Heart left ventricle (tissue), 16 donors: Measurements from ENCODE around the gene LAMB2. TPM values are rescaled to one million over a fixed set of nuclear protein-coding genes. Genes with fewer than 3 reads are reported as not detected.

Experiments used
- ATAC-seq, 4 donors: fragments of 200-7000 bp; cut with Tn5 transposase; one replicate each; pipeline ENCODE4 v1.9.1; 2020 to 2022; ENCODE audit warnings: moderate library complexity in 4 of 4, mild to moderate bottlenecking in 3 of 4, moderate number of reproducible peaks in 1 of 4
- DNase-seq, 5 donors: peaks; one replicate each; pipeline ENCODE4 v3.0.0-alpha.2; 2020
- H3K27ac ChIP-seq, 12 donors: fragments of 200-600 bp; sonication (generic) in 4 of 12; one replicate each; pipeline versions ENCODE4 v1.5.0 to v1.8.0; 2016 to 2022; ENCODE audit warnings: mild to moderate bottlenecking in 2 of 12
- H3K27me3 ChIP-seq, 9 donors: fragments of 200-600 bp; sonication (generic) in 2 of 9; one replicate each; pipeline versions ENCODE4 v1.5.1 to v1.8.0; 2016 to 2022; ENCODE audit warnings: mild to moderate bottlenecking in 3 of 9
- H3K36me3 ChIP-seq, 9 donors: fragments of 200-600 bp; sonication (generic) in 2 of 9; one replicate each; pipeline versions ENCODE4 v1.5.0 to v1.8.0; 2018 to 2022; ENCODE audit warnings: mild to moderate bottlenecking in 2 of 9
- H3K4me1 ChIP-seq, 12 donors: fragments of 200-600 bp; sonication (generic) in 4 of 12; one replicate each; pipeline versions ENCODE4 v1.5.0 to v1.8.0; 2016 to 2022; ENCODE audit warnings: mild to moderate bottlenecking in 3 of 12
- H3K4me3 ChIP-seq, 12 donors: fragments of 200-600 bp; sonication (generic) in 4 of 12; one replicate each; pipeline versions ENCODE4 v1.5.0 to v1.8.0; 2017 to 2022; ENCODE audit warnings: mild to moderate bottlenecking in 9 of 12, moderate library complexity in 4 of 12
- H3K9me3 ChIP-seq, 12 donors: fragments of 200-600 bp; sonication (generic) in 4 of 12; one replicate each; pipeline versions ENCODE4 v1.5.0 to v1.8.0; 2016 to 2022; ENCODE audit warnings: mild to moderate bottlenecking in 1 of 12
- POLR2A ChIP-seq, 2 donors: fragments of 450-650 bp; IDR thresholded peaks; one replicate each; pipeline ENCODE4 v1.6.1; 2017; ENCODE audit warnings: antibody characterized with exemption in 2 of 2, mild to moderate bottlenecking in 2 of 2, moderate library complexity in 2 of 2
- WGBS, 4 donors: extraction: QIAGEN DNeasy Blood & Tissue Kit in 2 of 4; methylation state at CpG; one replicate each; pipeline versions ENCODE4 v1.1.5 to v1.1.7; 2013 to 2018; 5-methylcytosine and 5-hydroxymethylcytosine counted together
- intact Hi-C, 10 donors: fragments of 100-400 bp; cut with DNase I; formaldehyde crosslinking; loops; one replicate each; pipeline versions ENCODE4 v1.11.1 to v1.14.2; 2022
- polyA plus RNA-seq, 2 donors: library from polyadenylated mRNA; stranded (reverse); fragments of 200-250 nt; gene quantifications; one replicate each; pipeline ENCODE4 v1.2.3, GENCODE V29; 2013
- total RNA-seq, 9 donors: library from RNA; depleted of rRNA in 2 of 9; stranded (reverse); fragments of >200 nt in 2 of 9; fragmentation: NEBNext Ultra II Directional in 3 of 9; extraction: Animal tissue kit (Norgen Biotek cat#: 25700) in 3 of 9; gene quantifications; one replicate each; pipeline versions ENCODE4 v1.1.0 to v1.2.4, GENCODE V29; 2016 to 2023
- TF ChIP-seq, protein P1 (sequence below), 12 donors: fragments of 200-600 bp; sonication (generic) in 4 of 12; IDR thresholded peaks; one replicate each; pipeline versions ENCODE4 v1.5.0 to v1.8.0; 2018 to 2022; ENCODE audit warnings: antibody characterized with exemption in 12 of 12, mild to moderate bottlenecking in 5 of 12
- donor health status: ischemic (EF 13 %, LVEDD 7.1; RV severe dilation, severe dysfunction).
- donor health status: healthy with polysubstance abuse.
- donor health status: DM: no; HTN: yes; CAD: no.
- donor health status: DM: no; HTN: no; CAD: no.
- donor health status: ischemic (EF 25% LVEDD 6.9; RV normal size, moderate dysfunction).
- donor health status: ischemic (EF 25% LVEDD 5.7; RV mildly dilated, moderate dysfunction).
- donor health status: healthy.
- donor health status: DM: yes; HTN: yes; CAD: no.
- donor health status: ischemic (EF 35%, LVEDD 5.7; RV mildly dilated, moderate dysfunction).
- donor health status: nonischemic (EF 11% LVEDD 7.7; RV severe dilation, severe dysfunction).
- donor health status: DM: yes; HTN: yes; CAD: no.
- donor health status: PGD.
- donor health status: ischemic (EF 29% LVEDD 5.4; RV normal size, mild dysfunction).
- donor health status: nonischemic (EF 23%, LVEDD 6.1; RV moderate dilation, normal function).

LAMB2 gene
- total and polyA plus RNA-seq, 11 donors = 290 to 1,265 (median 769) TPM

DNA sequence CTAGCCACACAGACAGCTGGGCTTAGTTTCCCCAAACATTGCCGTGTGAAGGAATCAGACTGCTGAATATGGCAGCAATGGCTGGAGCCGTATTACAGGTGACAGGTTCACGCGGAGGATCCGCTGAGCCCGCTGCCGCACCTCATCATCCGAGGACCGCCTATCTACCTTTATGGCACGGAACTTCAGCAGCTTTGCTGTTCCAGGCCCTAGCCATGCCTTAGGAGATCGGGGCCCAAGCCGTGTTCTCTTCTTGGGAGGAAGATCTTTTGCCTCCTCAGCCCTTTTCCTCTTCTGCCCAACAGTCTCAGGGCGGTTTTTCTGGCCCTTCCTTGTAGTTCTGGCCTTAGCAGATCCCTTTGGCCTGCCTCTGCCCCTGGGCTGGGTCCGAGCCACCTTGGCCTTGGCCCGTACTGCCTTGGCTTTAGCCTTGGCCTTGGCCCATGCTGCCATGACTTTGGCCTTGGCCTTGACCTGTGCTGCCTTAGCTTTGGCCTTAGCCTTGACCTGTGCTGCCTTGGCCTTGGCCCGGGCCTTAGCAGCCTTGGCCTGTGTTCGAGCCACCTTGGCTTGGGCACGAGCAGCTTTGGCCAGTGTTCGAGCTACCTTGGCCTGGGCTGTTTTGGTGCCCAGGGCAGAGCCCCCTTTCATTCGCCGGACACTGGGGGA is 30.0 kb upstream of the LAMB2 start:
- intact Hi-C loops = loop anchor here in 2 of 10 donors (10.0 kb wide), 2 partner anchors 252 to 282 kb away; partner anchors contain the start of genes RHOA (in 1 of the 2) and TCTA (in 1 of the 2)
- ATAC-seq = no peak
- Histone ChIP-seq H3K4me3 (no peak overlapping the region), H3K4me1 (peaks cover 0 to 23% (median 19%) of the 10 kb centered on the region in 12 donors), H3K36me3 (peaks cover 0 to 29% (median 21%) of the 10 kb centered on the region in 9 donors), H3K27me3 (no peaks in the 10 kb centered on the region), H3K27ac (no peak overlapping the region), H3K9me3 (no peaks in the 10 kb centered on the region)
- TF ChIP-seq, protein P1, sequence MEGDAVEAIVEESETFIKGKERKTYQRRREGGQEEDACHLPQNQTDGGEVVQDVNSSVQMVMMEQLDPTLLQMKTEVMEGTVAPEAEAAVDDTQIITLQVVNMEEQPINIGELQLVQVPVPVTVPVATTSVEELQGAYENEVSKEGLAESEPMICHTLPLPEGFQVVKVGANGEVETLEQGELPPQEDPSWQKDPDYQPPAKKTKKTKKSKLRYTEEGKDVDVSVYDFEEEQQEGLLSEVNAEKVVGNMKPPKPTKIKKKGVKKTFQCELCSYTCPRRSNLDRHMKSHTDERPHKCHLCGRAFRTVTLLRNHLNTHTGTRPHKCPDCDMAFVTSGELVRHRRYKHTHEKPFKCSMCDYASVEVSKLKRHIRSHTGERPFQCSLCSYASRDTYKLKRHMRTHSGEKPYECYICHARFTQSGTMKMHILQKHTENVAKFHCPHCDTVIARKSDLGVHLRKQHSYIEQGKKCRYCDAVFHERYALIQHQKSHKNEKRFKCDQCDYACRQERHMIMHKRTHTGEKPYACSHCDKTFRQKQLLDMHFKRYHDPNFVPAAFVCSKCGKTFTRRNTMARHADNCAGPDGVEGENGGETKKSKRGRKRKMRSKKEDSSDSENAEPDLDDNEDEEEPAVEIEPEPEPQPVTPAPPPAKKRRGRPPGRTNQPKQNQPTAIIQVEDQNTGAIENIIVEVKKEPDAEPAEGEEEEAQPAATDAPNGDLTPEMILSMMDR (IDR thresholded peaks at IDR 0.05) = no peak
- TF ChIP-seq POLR2A (IDR thresholded peaks at IDR 0.05) = no peak
- 92 to 97% (median 96%) methylated on average over 20 to 21 of the region's 21 CpGs for WGBS, 4 donors
- DNase-seq = no peak

DNA sequence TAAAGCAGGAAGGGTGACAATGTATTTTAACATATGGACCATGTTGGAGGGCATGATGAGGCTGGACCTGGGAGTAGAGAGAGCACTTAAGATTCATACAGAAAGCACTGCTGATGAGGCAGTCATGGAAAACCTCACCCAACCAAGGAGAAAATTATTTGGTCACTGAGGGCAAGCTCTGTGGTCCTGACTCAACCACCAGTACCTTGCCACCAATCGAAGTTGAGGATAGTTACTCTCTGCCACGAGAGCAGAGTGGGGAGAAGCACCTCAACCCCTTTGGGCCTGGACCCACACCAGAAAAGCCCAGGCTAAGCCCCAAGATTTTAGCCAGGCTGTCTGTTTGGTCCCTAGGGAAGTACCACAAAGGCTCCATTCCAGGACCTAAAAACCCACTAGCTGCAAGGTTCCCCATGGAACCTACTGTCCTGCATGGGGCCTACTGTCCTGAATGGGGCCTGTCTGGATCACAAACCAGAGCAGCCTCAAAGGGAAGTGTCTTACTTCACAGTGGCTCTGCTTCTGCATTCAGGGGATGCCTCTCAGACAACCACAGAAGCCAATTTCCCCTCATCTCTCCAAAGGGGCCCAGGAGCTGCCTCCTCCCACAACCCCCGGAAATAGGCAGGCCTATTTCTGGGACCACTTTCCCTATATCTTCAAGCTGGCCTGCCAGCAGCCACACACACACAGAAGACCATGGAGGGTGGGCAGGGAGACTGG is 29.1 kb upstream of the LAMB2 start:
- WGBS, 4 donors = 72 to 86% (median 79%) methylated on average over 3 of the region's 3 CpGs
- Histone ChIP-seq H3K27ac (no peak overlapping the region), H3K9me3 (no peaks in the 10 kb centered on the region), H3K36me3 (peaks cover 0 to 29% (median 21%) of the 10 kb centered on the region in 9 donors), H3K27me3 (no peaks in the 10 kb centered on the region), H3K4me1 (peaks cover 0 to 23% (median 19%) of the 10 kb centered on the region in 12 donors), H3K4me3 (no peak overlapping the region)
- no peak for DNase-seq
- TF ChIP-seq POLR2A (IDR thresholded peaks at IDR 0.05) = no peak
- TF ChIP-seq, protein P1 (IDR thresholded peaks at IDR 0.05) = no peak
- intact Hi-C loops = loop anchor here in 2 of 10 donors (10.0 kb wide), 2 partner anchors 253 to 283 kb away; partner anchors contain the start of genes RHOA (in 1 of the 2) and TCTA (in 1 of the 2)
- ATAC-seq = no peak

DNA sequence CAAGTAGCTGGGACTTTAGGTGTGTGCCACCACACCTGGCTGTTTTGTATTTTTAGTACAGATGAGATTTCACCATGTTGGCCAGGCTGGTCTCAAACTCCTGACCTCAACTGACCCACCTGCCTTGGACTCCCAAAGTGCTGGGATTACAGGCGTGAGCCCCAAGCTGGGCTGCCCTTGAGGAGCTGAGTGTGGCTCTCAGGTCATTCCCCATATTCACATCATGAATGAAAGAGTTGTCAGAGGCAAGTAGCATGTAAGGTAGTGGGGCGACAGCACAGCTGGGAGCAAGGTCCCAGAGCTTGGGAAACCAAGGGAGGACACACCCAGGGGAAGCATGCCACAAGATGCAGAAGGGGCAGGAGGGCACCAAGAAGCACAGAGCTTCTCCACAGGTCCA is 28.3 kb upstream of the LAMB2 start:
- H3K27me3 ChIP-seq = no peaks in the 10 kb centered on the region
- TF ChIP-seq, protein P1 (IDR thresholded peaks at IDR 0.05) = no peak
- TF ChIP-seq POLR2A (IDR thresholded peaks at IDR 0.05) = no peak
- WGBS, 4 donors = 92 to 100% (median 94%) methylated on average over 1 to 2 of the region's 2 CpGs
- H3K27ac ChIP-seq = no peak overlapping the region
- no peaks in the 10 kb centered on the region for H3K9me3 ChIP-seq
- peaks cover 0 to 15% (median 11%) of the 10 kb centered on the region in 12 donors for H3K4me1 ChIP-seq
- H3K4me3 ChIP-seq = no peak overlapping the region
- intact Hi-C loops = loop anchor here in 2 of 10 donors (10.0 kb wide), 2 partner anchors 254 to 284 kb away; partner anchors contain the start of genes RHOA (in 1 of the 2) and TCTA (in 1 of the 2)
- ATAC-seq = no peak
- DNase-seq = no peak
- H3K36me3 ChIP-seq = peaks cover 0 to 29% (median 21%) of the 10 kb centered on the region in 9 donors

DNA sequence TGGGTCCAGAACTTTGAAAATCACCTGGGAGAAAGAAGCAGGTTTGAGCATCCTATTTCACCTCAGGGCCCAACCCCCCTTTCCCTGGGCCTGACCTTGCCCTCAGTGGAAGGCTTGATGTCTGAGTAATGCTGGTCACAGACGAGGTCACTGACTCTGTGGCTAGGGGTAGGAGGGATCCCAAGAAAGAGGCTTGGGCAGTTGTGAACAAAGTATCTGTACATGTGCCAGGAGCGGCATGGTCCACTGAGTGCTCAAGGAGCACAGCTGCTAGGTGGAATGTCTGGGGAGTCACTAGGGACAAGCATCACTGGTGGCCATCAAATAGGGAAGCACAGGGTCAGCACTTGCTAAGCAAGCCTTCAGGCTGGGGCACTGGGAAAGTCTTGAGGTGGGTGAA is 25.9 kb upstream of the LAMB2 start:
- 70 to 82% (median 79%) methylated on average over 1 to 2 of the region's 2 CpGs for WGBS, 4 donors
- Histone ChIP-seq H3K4me1 (no peaks in the 10 kb centered on the region), H3K9me3 (no peaks in the 10 kb centered on the region), H3K27ac (no peak overlapping the region), H3K36me3 (peaks cover 0 to 26% (median 16%) of the 10 kb centered on the region in 9 donors), H3K4me3 (no peak overlapping the region), H3K27me3 (no peaks in the 10 kb centered on the region)
- intact Hi-C loops = loop anchor here in 1 of 10 donors (10.0 kb wide), 1 partner anchor 296 kb away; no protein-coding TSS in a partner anchor
- ATAC-seq (no peak), DNase-seq (no peak)
- TF ChIP-seq POLR2A (IDR thresholded peaks at IDR 0.05) = no peak
